ENCODE data around the gene DLD.

- TF ChIP-seq TCF4 (CRISPR knock-in tag; IDR thresholded peaks at IDR 0.05; ENCODE audit: borderline replicate concordance), result no peak
- no peak for TF ChIP-seq RARB (CRISPR knock-in tag; IDR thresholded peaks at IDR 0.05)
- TF ChIP-seq OSR1 (CRISPR knock-in tag; IDR thresholded peaks at IDR 0.05), result no peak
- TF ChIP-seq ESRRG (CRISPR knock-in tag; IDR thresholded peaks at IDR 0.05), result no peak
- no peak for TF ChIP-seq TSHZ2 (CRISPR knock-in tag; IDR thresholded peaks at IDR 0.05)
- TF ChIP-seq ZNF8 (CRISPR knock-in tag; IDR thresholded peaks at IDR 0.05), result no peak
- TF ChIP-seq PATZ1 (CRISPR knock-in tag; IDR thresholded peaks at IDR 0.05; ENCODE audit: borderline replicate concordance), result no peak
- no peak for TF ChIP-seq GLIS3 (CRISPR knock-in tag; IDR thresholded peaks at IDR 0.05)
- no peak for TF ChIP-seq ISL1 (CRISPR knock-in tag; IDR thresholded peaks at IDR 0.05)
- no peak for TF ChIP-seq BACH2 (CRISPR knock-in tag; IDR thresholded peaks at IDR 0.05; ENCODE audit: borderline replicate concordance)
These were observed 44.7 kb upstream of the DLD start for GRCh38 chr7:107846324-107846723.
